Esophagus muscularis mucosa (tissue), 4 donors: Measurements from ENCODE around the gene TM9SF2.

ENCODE experiments used
- EP300 ChIP-seq: sonication (generic); formaldehyde crosslinking; IDR thresholded peaks from one replicate; pipeline ENCODE4 v1.6.1; 2017; ENCODE audit warnings: antibody characterized with exemption
- POLR2A ChIP-seq: fragments of 450-650 bp; IDR thresholded peaks from one replicate; pipeline ENCODE4 v1.6.1; 2017; ENCODE audit warnings: antibody characterized with exemption, moderate library complexity, mild to moderate bottlenecking, low read depth
- POLR2AphosphoS5 ChIP-seq, 2 donors: sonication (generic); formaldehyde crosslinking; IDR thresholded peaks; one replicate each; pipeline ENCODE4 v1.6.1; 2017; ENCODE audit warnings: antibody characterized with exemption in 2 of 2
- TF ChIP-seq, protein P1 (sequence below), 3 experiments: fragments of 200-600 bp in 2 of 3; fragments of 450-650 bp in 1 of 3; sonication (generic) in 2 of 3; IDR thresholded peaks; one replicate each; pipeline ENCODE4 v1.5.1; 2017 to 2019; ENCODE audit warnings: antibody characterized with exemption in 3 of 3, mild to moderate bottlenecking in 2 of 3, moderate library complexity in 1 of 3

DNA sequence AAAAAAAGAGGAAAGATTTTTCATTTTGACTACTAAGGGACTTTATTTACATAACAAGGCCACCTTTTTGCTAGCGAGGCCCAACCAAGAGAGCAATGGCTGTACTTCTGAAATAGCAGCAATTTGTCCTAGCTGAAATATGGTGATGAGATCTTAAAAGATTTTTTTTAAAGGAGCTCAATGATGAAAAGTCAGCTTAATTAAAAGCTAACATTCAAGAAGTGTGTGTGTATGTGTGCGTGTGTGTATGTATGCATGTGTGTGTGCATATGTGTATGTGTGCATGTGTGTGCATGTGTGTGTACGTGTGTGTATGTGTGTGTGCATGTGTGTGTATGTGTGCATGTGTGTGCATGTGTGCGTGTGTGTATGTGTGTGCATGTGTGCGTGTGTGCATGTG lies 24.6 kb upstream of the TM9SF2 start:
- TF ChIP-seq, protein P1, sequence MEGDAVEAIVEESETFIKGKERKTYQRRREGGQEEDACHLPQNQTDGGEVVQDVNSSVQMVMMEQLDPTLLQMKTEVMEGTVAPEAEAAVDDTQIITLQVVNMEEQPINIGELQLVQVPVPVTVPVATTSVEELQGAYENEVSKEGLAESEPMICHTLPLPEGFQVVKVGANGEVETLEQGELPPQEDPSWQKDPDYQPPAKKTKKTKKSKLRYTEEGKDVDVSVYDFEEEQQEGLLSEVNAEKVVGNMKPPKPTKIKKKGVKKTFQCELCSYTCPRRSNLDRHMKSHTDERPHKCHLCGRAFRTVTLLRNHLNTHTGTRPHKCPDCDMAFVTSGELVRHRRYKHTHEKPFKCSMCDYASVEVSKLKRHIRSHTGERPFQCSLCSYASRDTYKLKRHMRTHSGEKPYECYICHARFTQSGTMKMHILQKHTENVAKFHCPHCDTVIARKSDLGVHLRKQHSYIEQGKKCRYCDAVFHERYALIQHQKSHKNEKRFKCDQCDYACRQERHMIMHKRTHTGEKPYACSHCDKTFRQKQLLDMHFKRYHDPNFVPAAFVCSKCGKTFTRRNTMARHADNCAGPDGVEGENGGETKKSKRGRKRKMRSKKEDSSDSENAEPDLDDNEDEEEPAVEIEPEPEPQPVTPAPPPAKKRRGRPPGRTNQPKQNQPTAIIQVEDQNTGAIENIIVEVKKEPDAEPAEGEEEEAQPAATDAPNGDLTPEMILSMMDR (IDR thresholded peaks at IDR 0.05): no peak
- TF ChIP-seq POLR2A (no peak), POLR2AphosphoS5 (IDR thresholded peaks at IDR 0.05) (no peak), EP300 (no peak)
